ENCODE data around the gene TRIOBP.
"Not testable (repeated sequence)": the region's sequence is repeated elsewhere in the genome, so short reads cannot be mapped to it uniquely, and the experiment has no call there.

Gene TRIOBP

GRCh38 chr22:37777122-37777687 is 80.4 kb downstream of the TRIOBP start:
- DNase-seq, result no peak

GRCh38 chr22:37778370-37779009 is 81.6 kb downstream of the TRIOBP start:
- DNase-seq, result no peak

GRCh38 chr22:37781434-37782059 is 84.7 kb downstream of the TRIOBP start:
- DNase-seq, result peak; percentile 40

- no peak for DNase-seq
Observed at GRCh38 chr22:37782340-37783168, 85.7 kb downstream of the TRIOBP start.

GRCh38 chr22:37784829-37785495 is 88.1 kb downstream of the TRIOBP start:
- DNase-seq, result no peak

GRCh38 chr22:37790234-37790633 is 93.4 kb downstream of the TRIOBP start:
- DNase-seq, result no peak

- peak; percentile 13 for DNase-seq
Observed at GRCh38 chr22:37792494-37792893, 95.6 kb downstream of the TRIOBP start.

GRCh38 chr22:37794376-37794775 is 97.5 kb downstream of the TRIOBP start:
- no peak for DNase-seq

- no peak for DNase-seq
Observed at GRCh38 chr22:37796079-37796478, 99.2 kb downstream of the TRIOBP start.

- not testable (repeated sequence) for DNase-seq
Observed at GRCh38 chr22:37797259-37797658, 100.4 kb downstream of the TRIOBP start.

- no peak for DNase-seq
Observed at GRCh38 chr22:37797874-37798500, 101.1 kb downstream of the TRIOBP start.

- DNase-seq, result not testable (repeated sequence)
Observed at GRCh38 chr22:37799979-37800378, 103.1 kb downstream of the TRIOBP start.

GRCh38 chr22:37801946-37802309 is 105.1 kb downstream of the TRIOBP start:
- DNase-seq, result no peak

GRCh38 chr22:37802310-37803194 is 105.7 kb downstream of the TRIOBP start:
- peak; percentile 81 for DNase-seq

- DNase-seq, result no peak
Observed at GRCh38 chr22:37803195-37803638, 106.4 kb downstream of the TRIOBP start.

- peak; percentile 45 for DNase-seq
Observed at GRCh38 chr22:37803639-37804351, 106.9 kb downstream of the TRIOBP start.

- DNase-seq, result no peak
Observed at GRCh38 chr22:37804352-37804880, 107.6 kb downstream of the TRIOBP start.

GRCh38 chr22:37804881-37805809 is 108.3 kb downstream of the TRIOBP start:
- DNase-seq, result peak; percentile 95

GRCh38 chr22:37805810-37806277 is 109.0 kb downstream of the TRIOBP start:
- no peak for DNase-seq
